Measurements from ENCODE around the gene MTCL1.

The MTCL1 gene

DNA sequence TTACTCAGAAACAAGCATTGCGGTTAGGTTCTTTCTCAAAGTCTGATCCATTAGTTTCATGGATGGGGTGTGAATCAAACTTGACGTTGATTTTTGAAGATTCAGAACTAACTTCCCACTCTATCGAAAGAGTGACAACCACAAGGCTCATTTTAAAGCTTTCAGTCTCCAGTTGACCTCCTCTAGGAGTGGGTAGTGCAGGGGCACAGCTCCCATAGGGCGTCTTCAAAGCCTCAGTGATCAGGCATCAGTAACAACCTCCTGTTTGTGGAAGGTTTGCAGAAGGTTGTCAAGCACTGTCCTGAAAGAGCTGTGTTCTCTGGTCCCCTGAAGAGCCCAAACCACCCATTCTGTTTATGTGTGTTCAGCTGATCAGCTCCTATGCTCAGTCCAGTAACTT lies 10.2 kb downstream of the MTCL1 start:
- no peak for DNase-seq

DNA sequence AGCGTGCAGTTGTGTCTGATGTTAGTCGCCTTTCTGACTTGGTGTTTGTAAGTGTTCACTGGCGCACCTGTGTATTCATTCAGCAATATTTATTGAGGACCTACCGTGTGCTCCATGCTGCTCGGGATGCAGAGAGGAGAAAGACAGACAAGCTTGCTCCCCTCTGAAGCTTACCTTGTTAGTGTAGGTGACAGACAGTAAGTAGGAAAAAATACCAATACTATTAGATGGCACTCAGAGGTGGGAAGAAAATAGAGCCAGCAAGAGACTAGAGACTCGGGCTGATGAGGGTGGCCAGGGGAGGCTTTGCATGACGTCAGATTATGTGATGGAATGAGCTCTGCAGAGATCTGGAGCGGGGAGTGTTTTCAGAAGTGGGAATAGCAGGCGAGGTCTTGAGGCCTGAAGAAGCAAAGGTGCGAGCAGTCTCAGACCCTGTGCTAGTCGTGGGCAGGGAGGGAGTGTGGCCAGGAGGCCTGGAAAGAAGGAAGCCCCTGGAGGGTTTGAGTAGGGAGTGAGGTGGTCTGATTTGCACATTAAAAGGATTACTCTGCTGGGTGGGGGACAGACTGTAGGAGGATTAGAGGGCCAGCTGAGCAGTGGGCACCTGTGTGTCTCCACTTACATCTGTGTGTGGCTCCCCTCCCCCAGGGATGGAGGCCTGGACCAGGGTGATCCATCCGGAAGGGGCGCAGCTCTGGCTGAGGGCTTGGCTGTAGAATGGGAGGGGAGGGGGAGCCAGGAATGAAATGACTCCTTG lies 11.8 kb downstream of the MTCL1 start:
- DNase-seq, result no peak

DNA sequence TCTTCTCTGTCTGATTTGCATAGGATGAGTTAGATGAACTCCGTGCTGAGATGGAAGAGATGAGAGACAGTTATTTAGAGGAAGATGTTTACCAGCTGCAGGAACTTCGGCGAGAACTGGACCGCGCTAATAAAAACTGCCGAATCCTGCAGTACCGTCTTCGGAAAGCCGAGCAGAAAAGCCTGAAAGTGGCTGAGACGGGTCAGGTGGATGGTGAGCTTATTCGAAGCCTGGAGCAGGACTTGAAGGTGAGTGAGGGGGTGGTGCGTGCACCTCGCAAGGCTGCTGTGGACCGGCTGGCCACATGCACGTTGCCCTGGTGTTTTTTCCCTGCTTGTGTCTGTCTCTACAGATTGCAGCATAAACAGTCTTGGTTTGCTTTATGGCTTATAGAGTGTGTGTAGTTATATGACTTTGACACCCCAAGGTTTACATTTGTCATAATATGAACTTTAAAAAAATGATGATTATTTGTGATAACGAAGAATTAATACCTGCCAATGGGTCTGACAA lies 13.1 kb downstream of the MTCL1 start:
- DNase-seq, result no peak

DNA sequence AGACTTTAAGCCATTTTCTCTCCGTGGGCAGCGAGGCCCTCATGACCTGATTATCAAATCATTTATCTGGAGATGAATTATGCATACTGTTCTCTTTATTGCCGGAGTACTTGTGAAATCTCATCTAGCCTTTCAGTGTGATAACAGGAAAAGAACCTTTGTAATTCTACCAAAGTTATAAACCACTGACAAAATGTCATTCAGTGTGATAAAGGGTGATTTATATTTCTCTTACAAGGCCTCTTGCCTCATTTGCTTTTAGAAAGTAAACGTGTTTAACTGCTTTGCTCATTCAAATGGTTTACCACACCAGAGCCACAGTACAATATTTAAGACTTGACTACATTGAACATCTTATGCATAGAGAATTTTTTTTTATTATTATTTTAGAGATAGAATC lies 13.8 kb downstream of the MTCL1 start:
- DNase-seq, result no peak

DNA sequence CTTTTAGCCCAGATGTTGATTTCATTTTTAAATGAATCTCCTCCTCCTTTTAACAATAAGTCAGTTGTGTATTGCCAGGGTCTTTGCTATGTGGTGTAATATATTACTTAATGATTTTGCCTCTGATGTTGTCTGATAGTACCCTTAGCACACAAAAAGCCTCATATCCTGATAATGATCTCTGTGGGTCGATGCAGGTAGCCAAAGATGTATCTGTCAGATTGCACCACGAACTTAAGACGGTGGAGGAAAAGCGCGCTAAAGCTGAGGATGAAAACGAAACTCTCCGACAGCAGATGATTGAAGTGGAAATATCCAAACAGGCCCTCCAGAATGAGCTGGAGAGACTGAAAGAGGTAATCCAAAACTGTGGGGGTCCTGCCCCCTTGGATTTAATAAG lies 14.8 kb downstream of the MTCL1 start:
- no peak for DNase-seq

DNA sequence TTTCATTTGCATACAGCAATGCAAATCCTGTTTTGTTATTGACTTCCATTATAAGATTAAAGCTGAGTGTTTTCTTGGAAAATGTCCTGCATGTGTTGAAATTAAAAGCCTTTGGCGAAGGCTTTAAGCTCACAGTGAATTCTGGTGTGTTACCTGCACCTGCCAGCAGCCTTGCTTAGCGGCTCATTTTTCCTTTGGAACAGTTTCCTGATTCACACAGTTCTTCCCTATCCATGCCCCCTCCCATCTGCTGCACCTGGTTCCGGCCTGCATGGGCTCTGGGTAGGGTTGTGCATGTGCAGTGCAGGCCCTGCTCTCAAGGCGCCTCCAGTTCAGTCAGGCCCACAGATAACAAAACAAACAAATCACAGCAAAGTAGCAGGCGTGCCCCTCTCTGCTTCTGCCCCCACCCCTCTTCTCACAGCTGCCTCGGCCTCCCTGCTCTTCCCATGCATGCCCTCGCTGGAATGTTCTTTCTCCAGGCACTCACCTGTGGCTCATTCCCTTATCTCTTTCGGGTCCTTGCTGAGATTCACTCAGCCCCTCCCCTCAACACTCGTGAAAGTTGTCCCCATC lies 15.8 kb downstream of the MTCL1 start:
- DNase-seq, result no peak

DNA sequence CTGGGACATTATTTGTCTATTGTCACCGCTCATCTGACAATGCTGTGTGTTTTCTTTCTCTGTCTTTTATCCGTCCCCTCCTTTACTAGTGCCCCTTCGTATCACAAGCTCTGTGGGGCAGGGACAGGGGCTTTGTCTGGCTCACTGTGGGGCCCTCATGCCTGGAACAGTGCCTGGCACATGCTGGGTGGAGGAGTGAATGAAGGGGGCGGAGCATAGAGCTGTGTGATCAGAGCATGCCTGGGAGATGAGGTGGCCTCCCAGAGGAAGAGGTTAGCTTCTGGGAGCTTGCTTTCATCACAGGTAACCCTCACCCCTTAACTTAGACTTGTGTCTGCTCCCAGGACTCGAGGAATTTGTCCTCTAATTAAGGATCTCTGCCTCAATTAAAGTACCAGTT lies 16.4 kb downstream of the MTCL1 start:
- no peak for DNase-seq

DNA sequence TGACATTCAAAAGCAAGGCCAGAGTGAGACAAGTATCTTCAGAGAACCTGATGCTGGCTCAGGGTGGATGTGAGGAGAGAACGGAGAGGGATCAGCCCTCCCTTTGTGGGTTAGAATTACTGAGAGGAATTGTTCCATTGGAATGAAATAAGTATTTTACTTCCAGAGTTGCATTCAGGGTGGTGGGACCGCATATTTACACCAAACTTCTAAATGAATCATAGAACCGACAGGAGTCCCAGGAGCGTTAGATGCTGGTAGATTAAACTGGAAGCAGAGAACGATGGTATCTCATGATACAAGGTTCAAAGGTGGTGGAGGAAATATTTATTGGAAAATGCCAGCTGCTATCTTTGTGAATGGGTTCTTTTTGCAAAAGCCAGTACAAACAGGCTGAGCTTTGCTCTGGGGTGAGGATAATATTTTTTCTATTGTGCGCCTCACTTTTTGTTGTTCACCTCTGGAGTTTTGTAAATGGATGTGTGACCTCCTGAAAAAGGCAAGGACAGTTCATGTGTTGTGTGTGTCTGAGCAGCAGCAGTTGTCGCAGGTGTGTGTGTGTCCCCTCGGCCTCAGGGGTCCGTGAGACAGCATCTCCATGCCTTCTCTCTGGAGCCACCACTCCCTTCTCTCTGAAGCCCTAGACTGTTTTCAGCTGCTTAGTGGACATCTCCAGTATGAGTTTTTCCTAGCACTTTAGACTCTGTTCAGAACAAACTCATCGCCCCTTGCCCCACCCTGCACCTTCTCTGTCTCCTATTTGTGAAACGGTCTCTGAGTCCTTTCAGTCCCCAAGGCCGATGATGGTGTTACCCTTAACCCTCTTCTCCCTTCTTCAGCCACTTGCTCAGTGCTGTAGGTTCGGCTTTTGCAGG lies 17.8 kb downstream of the MTCL1 start:
- DNase-seq, result no peak

DNA sequence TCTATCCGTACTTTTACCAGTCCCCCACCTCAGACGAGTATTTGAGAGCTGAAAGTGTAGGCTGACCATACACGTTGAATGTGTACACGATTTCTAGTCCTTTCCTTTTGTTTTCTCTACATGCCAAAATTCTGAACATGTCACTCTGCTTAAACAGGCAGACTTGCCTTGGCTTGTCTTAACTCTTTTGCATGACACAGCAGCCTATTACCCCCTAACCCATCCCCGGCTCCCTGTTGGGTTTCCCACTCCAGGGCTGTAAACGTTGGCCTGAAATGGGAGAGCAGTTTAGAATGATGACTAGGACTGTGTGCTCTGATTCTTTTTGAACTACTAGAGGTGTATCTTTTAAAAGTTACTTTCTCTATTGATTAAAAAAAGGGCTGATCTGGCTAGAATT lies 19.1 kb downstream of the MTCL1 start:
- DNase-seq, result no peak

DNA sequence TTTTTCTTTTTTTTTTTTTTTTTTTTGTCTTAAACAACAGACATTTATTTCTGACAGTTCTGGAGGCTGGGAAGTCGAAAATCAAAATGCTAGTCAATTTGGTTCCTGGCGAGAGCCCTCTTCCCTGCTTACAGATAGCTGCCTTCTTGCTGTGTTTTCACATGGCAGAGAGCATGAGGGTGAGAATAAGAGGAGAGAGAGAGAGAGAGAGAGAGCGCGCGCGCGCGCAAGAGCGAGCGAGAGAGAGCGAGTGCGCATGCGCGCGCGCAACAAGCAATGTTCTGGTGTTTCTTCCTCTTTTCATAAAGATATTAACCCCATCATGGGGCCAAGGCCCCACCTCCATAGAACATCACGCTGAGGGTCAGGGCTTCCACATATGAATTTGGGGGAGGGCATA lies 20.9 kb downstream of the MTCL1 start:
- DNase-seq, result no peak

DNA sequence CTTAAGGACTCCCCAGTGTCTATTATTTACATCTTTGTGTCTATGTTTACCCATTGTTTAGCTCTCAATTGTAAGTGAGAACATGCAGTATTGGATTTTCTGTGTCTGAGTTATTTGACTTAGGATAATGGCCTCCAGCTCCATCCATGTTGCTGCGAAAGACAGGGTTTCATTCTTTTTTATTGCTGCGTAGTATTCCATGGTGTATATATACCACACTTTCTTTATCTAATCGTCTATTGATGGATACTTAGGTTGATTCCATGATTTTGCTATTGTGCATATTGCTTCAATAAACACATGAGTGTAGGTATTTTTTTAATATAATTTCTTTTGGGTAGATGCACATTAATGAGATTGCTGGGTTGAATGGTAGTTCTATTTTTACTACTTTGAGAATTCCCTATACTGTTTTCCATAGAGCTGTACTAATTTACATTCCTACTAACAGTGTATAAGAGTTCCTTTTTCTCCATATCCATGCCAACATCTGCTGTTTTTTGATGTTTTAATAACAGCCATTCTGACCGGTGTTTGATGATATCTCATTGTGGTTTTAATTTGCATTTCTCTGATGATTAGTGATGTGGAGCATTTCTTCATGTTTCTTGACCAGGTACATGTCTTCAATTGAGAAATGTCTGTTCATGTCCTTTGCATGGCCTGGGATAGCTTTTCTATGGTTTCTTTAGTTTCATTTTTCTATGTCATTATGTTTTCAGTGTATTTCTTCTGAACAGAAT lies 21.8 kb downstream of the MTCL1 start:
- no peak for DNase-seq

DNA sequence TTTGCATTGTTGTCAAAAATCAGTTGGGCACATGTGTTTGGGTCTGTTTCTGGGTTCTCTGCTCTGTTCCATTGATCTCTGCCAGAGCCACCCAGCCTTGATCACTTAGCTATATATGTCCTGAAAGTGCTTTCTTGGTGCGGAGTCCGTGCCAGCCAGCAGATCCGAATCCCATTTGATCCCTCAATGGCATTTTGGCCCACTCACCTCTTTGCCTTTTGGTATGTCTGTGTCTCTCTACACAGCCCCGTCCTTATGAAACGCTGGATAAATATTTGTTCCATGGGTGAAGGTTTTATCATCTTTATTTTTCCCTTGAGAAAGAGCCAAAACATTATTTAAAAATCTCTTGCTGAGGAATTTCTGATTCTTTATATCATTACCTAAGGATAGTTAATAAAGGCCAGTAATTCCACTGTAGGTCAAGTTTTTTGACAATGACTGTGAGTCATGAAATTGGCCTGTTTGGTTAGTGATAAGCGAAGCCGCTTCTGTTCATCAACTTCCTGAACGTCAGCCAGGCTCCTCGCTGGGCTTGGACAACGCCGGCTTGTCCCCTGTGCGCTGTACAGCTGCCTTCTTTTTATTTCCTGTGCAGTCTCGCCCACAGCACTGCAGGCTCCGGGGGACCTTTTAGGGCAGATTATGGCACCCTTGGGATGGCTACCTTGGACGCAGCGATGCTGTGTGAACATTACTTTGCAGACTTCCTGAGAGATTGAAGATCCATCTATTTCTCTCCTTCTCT lies 24.9 kb downstream of the MTCL1 start:
- DNase-seq, result no peak

DNA sequence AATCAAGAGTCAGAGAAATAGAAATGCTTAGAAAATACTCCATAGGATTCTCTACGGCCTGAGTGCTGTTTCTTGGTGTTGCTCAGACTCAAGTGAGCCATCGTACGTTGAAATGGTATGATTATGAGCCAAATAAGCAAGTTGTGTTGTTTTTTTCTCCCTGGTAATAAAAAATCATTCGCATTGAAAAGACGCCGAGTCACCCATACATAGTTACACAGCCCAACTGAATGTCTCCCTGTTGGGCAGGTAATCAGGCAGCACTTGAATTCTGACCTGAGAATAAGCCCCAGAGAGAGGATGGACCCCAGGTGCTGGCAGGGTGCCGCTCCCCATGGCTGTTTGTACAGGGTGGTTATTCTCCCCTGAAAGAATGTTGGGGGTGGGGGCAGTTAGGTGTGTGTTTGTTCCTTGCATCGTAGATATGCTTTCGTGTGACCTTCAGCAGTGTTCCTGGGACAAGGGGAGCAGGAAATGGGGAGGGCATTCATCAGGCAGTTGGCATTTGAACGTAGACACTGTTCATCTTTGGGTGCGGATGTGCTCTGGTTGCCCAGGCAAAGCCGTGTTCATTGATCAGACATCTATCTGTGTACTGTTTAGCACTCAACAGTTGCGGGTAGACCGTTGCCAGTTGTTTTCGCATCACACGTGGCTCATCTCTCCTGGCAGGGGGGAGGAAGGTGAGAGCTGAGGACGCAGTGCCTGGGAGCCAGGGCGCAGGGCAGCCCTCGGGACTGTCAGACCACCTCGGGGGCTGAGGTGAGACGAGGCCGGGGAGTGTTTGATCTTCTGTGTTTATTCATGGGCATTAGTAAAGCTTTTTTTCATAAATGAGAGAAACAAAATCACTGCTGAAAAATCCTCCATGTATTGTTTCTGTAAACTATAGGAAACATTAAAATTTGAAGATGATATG lies 27.3 kb downstream of the MTCL1 start:
- no peak for DNase-seq

DNA sequence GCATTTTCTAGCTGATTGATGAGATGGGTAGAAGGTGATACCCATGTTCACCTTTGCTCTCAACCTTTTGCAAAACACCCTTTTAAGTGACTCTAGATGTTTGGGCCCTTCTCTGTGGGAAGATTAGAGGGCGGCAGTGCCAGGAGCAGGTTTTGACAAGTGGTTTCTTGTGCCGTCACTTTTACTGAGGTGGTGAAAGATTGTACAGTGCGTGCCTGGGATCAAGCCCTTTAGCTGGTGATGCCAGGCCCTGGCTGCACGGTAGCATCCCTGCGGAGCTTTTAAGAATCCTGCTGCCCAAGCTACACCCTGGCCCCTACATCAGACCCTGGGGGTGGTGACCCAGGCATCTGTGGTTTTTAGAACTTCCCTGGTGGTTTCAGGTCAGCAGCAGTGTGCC lies 29.1 kb downstream of the MTCL1 start:
- DNase-seq, result no peak

DNA sequence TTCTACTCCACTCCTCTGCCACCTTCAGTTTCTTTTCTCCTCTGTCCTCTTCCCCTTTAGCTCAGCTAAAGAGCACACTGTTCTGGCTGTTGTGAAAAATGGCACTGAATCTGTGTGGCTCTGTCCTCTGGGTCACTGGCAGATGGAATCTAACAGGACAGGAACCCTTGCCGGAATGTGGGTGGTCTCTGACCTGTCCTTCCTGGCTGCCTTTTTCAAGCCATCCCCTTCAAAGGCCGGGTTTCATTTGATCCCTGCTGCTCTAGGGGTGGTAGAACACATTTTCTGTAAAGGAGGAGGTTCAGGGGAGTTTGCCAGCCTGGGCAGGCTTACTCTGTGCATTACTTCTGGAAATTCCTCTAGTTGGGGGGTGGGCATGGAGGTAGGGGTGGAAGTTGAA lies 29.9 kb downstream of the MTCL1 start:
- no peak for DNase-seq

DNA sequence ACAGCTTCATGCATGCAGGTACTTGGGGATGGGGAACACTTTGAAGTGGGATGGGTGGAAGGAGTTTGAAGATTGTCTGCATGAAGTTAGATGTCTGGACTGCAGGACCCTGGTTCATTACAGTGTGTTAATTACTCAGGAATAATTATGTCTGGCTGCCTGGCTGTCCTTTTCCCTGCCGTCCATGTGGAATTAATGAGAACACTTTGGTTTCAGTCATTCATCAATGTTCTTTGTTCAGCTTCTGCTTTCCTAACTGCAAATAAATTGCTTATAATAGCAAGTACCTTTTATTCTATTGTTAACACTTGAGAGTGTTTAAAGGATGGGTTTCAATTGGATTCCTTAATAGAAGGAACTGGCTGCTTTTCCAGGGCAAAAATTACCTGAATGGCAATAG lies 35.8 kb downstream of the MTCL1 start:
- DNase-seq, result no peak

DNA sequence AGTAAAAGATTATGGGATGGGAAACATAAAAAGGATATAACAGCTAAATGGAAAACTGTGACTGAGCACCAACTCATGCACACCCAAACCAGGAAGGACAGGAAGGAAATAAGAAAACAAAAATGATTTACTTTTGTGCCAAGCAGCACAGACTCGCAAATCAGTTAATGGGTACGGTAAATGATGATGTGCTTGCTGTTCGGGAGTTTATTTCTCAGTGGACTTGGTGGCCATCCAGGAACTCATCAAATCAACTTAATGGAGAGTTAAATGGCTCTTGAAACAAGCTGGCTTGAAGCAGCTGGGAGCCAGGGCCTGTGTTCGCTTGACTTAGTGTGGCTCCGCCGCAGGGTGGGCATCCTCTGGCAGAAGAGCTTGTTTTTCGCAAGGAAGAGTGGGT lies 36.2 kb downstream of the MTCL1 start:
- DNase-seq, result no peak

DNA sequence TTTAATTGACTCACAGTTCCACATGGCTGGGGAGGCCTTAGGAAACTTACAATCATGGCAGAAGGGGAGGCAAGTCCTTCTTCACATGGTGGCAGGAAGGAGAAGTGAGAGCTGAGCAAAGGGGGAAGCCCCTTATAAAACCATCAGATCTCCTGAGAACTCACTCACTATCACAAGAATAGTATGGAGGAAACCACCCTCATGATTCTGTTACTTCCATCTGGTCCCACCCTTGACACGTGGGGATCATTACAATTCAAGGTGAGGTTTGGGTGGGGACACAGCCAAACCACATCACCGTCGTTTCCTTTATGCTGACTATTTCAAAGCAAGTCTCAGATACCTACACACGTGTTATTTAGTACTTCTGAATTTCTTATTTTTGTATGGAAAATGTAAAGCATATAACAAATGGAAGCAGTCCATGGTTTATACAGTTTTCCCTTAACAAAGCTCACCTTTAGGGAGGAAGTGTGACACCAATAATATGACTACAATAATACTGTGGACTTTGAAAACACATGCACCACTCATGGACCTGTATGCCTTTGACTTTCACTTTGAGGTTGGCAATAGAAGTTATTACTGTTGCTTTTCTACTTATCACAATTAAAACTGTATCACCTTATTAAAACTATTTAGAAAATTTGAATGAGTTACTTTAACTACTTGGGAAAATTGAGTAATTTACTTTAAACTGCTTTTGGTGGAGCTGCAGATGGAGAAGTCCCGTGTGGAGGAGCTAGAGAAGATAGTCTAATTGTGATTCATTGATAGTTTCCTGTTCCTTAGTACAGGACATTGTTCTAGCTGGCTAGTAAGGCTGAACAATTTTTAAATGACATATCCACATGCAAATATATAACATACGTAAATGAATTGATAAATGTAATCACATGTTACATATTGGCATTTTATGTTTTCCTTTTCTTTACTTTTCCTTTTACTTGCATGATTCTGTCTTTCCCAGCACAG lies 37.3 kb downstream of the MTCL1 start:
- DNase-seq, result no peak

DNA sequence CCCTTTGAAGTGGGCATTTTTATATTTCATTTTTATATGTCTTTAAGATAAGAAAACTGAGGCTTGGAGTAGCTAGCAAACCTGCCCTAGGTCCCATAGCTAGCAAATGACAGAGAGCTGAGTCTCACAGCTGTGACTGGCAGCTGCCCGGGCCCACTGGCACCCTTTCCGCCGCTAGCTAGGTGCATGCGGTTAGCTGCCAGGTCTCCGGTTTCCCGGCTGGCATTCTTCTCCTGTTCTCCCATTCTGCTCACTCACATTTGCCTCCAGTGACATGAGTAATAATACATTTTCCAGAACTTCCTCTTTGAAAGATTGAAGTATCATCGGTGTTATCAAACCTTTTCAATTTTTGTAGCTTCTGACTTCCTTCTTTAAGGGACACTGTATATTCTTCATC lies 38.7 kb downstream of the MTCL1 start:
- DNase-seq, result no peak

DNA sequence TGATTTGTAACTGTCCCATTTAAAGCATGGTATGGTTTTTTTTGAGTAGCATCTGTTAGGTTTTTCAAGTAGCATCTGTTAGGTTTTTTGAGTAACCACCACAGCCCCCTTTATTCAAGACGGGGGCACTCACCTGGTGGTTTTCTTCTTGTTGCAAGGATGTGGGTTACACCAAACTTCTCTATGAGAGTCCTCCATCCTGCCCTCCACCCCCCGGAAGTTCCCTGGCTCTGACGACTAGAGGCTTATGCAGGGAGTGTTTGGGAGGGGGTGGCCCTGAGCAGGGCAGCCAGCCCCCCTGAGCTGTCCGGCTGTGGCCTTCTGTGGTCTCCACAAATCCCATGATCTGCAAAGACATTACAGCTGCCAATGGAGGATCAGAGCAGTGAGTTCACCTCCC lies 39.3 kb downstream of the MTCL1 start:
- DNase-seq, result no peak
